Amniotic epithelial cell (primary cell): ENCODE data around the gene CLDN20.
A peak's percentile ranks its signal among the peaks of the same experiment; 100 is the strongest.
"Not testable (repeated sequence)": the region's sequence is repeated elsewhere in the genome, so short reads cannot be mapped to it uniquely, and the experiment has no call there.

Source experiments
- DNase-seq: peaks from one replicate; pipeline ENCODE4 v3.0.0-alpha.2; 2010; ENCODE audit warnings: low read depth

Gene CLDN20

GRCh38 chr6:155312950-155313349, 49.1 kb downstream of the CLDN20 start:
- not testable (repeated sequence) for DNase-seq

GRCh38 chr6:155313602-155314091, 49.8 kb downstream of the CLDN20 start:
- DNase-seq = peak; percentile 25

GRCh38 chr6:155314092-155314772, 50.4 kb downstream of the CLDN20 start, which contains the start of gene TFB1M:
TFB1M (minus strand) TSS chr6:155314484; CDS start chr6:155314428, 56 bp downstream.
- peak; percentile 98 for DNase-seq

GRCh38 chr6:155314773-155315515, 51.1 kb downstream of the CLDN20 start:
- peak; percentile 88 for DNase-seq

GRCh38 chr6:155315516-155315871, 51.7 kb downstream of the CLDN20 start:
- DNase-seq = peak; percentile 77

GRCh38 chr6:155316419-155316818, 52.6 kb downstream of the CLDN20 start:
- no peak for DNase-seq

- peak; percentile 14 for DNase-seq
These were observed 53.4 kb downstream of the CLDN20 start for GRCh38 chr6:155317186-155317585.

GRCh38 chr6:155319902-155320301, 56.1 kb downstream of the CLDN20 start:
- DNase-seq = no peak

- no peak for DNase-seq
These were observed 60.4 kb downstream of the CLDN20 start for GRCh38 chr6:155324172-155324571.

GRCh38 chr6:155324993-155325392, 61.2 kb downstream of the CLDN20 start:
- no peak for DNase-seq

GRCh38 chr6:155325700-155326516, 62.1 kb downstream of the CLDN20 start:
- DNase-seq = no peak
